RWPE1 (cell line): ENCODE data around the gene SIGLEC6.

Experiments
- CTCF ChIA-PET: fragments of 350-600 bp; sonication (Branson Sonifier 250); formaldehyde crosslinking; extraction: SDS; loops from one replicate; lab custom pipeline; 2021; lab: Yijun Ruan, JAX
- POLR2A ChIA-PET: fragments of 400-600 bp; formaldehyde crosslinking; extraction: SDS; loops from one replicate; lab custom pipeline; 2020; ENCODE audit warnings: antibody characterized with exemption; ENCODE audit not compliant: low non-redundant PET; lab: Yijun Ruan, JAX
- DNase-seq: peaks from one replicate; pipeline ENCODE4 v3.0.0; 2012; ENCODE audit warnings: low spot score
- H3K27ac ChIP-seq: fragments of 450-650 bp; 2 replicates; pipeline ENCODE4 v1.5.1; 2017
- CTCF ChIP-seq: fragments of 450-650 bp; conservative IDR thresholded peaks from 2 replicates; pipeline ENCODE4 v1.5.1; 2017; ENCODE audit warnings: low read depth, mild to moderate bottlenecking

SIGLEC6 gene

GRCh38 chr19:51497666-51498065 lies 33.8 kb downstream of the SIGLEC6 start:
- no peak overlapping the region for H3K27ac ChIP-seq
- no peak for TF ChIP-seq CTCF
- DNase-seq, result no peak
- ChIA-PET CTCF (interaction anchor here (0.6 to 0.7 kb wide), 2 partner anchors 18 to 25 kb away, joined by 3 to 5 read pairs; no protein-coding TSS in a partner anchor), POLR2A (no interaction called here)

GRCh38 chr19:51493776-51494175 lies 37.7 kb downstream of the SIGLEC6 start:
- H3K27ac ChIP-seq, result no peak overlapping the region
- no peak for TF ChIP-seq CTCF
- no peak for DNase-seq
- ChIA-PET POLR2A (no interaction called here), CTCF (no interaction called here)

GRCh38 chr19:51491586-51491985 lies 39.9 kb downstream of the SIGLEC6 start:
- no peak for DNase-seq
- TF ChIP-seq CTCF, result no peak
- CTCF ChIA-PET, result interaction anchor here (0.6 kb wide), 1 partner anchor 93 kb away, joined by 3 read pairs; no protein-coding TSS in a partner anchor
- POLR2A ChIA-PET, result no interaction called here
- H3K27ac ChIP-seq, result no peak overlapping the region

GRCh38 chr19:51490676-51491075 lies 40.8 kb downstream of the SIGLEC6 start:
- CTCF ChIA-PET, result no interaction called here
- POLR2A ChIA-PET, result no interaction called here
- no peak for DNase-seq
- no peak for TF ChIP-seq CTCF
- H3K27ac ChIP-seq, result no peak overlapping the region

GRCh38 chr19:51489113-51489512 lies 42.4 kb downstream of the SIGLEC6 start:
- H3K27ac ChIP-seq, result no peak overlapping the region
- ChIA-PET CTCF (no interaction called here), POLR2A (no interaction called here)
- TF ChIP-seq CTCF, result no peak
- DNase-seq, result no peak

GRCh38 chr19:51488491-51488890 lies 43.0 kb downstream of the SIGLEC6 start:
- ChIA-PET POLR2A (no interaction called here), CTCF (no interaction called here)
- TF ChIP-seq CTCF, result no peak
- DNase-seq, result no peak
- no peak overlapping the region for H3K27ac ChIP-seq
